GM23338 (cell line): ENCODE results near the gene UST. TPM values are rescaled to one million over a fixed set of nuclear protein-coding genes. Genes with fewer than 3 reads are reported as not detected.

Experiments used
- ATAC-seq: fragments of 200-7000 bp; cut with Tn5 transposase; 3 replicates; pipeline ENCODE4 v1.9.1; 2020
- DNase-seq: peaks from one replicate; pipeline ENCODE4 v3.0.0-alpha.2; 2015; ENCODE audit warnings: low spot score
- H2AFZ ChIP-seq: fragments of 200-600 bp; sonication (generic); 2 replicates; pipeline ENCODE4 v1.8.0; 2016; ENCODE audit warnings: antibody characterized with exemption, mild to moderate bottlenecking, moderate library complexity
- H3F3A ChIP-seq: fragments of 200-600 bp; sonication (generic); replicated peaks from 2 replicates; pipeline ENCODE4 v1.8.0; 2017; ENCODE audit warnings: antibody characterized with exemption, mixed run types, low read depth
- H3K27ac ChIP-seq: fragments of 200-600 bp; sonication (generic); 2 replicates; pipeline ENCODE4 v1.6.1; 2016; ENCODE audit warnings: low read depth
- H3K27me3 ChIP-seq: fragments of 200-600 bp; sonication (generic); 2 replicates; pipeline ENCODE4 v1.8.0; 2016; ENCODE audit warnings: mild to moderate bottlenecking, mixed run types, moderate library complexity; ENCODE audit not compliant: insufficient read depth
- H3K36me3 ChIP-seq: fragments of 200-600 bp; sonication (generic); 2 replicates; pipeline ENCODE4 v1.8.0; 2016; ENCODE audit warnings: mild to moderate bottlenecking; ENCODE audit not compliant: insufficient read depth
- H3K4me1 ChIP-seq: fragments of 200-600 bp; sonication (generic); 2 replicates; pipeline ENCODE4 v1.8.0; 2016; ENCODE audit warnings: mild to moderate bottlenecking, moderate library complexity; ENCODE audit not compliant: insufficient read depth
- H3K4me2 ChIP-seq: fragments of 200-600 bp; sonication (generic); 2 replicates; pipeline ENCODE4 v1.7.1; 2017; ENCODE audit warnings: mixed run types
- H3K4me3 ChIP-seq: fragments of 200-600 bp; sonication (generic); 2 replicates; pipeline ENCODE4 v1.6.1; 2016; ENCODE audit warnings: mixed run types
- H3K79me2 ChIP-seq: fragments of 200-600 bp; sonication (generic); replicated peaks from 2 replicates; pipeline ENCODE4 v1.8.0; 2017; ENCODE audit warnings: mild to moderate bottlenecking; ENCODE audit not compliant: insufficient read depth
- H3K9me2 ChIP-seq: fragments of 200-600 bp; sonication (generic); 2 replicates; pipeline ENCODE4 v1.8.0; 2017; ENCODE audit not compliant: insufficient read depth
- H4K20me1 ChIP-seq: fragments of 200-600 bp; sonication (generic); replicated peaks from 2 replicates; pipeline ENCODE4 v1.8.0; 2017; ENCODE audit warnings: mild to moderate bottlenecking; ENCODE audit not compliant: insufficient read depth
- H3K27ac Mint-ChIP-seq: 2 replicates; pipeline ENCODE4 v1.8.0; 2020; ENCODE audit warnings: inconsistent platforms, mild to moderate bottlenecking, moderate library complexity, mixed read lengths
- H3K27me3 Mint-ChIP-seq: 3 replicates; pipeline ENCODE4 v1.8.0; 2022; ENCODE audit warnings: low read depth, mild to moderate bottlenecking, moderate library complexity, mixed read lengths, inconsistent platforms; ENCODE audit not compliant: insufficient read depth, poor library complexity
- H3K36me3 Mint-ChIP-seq: 3 replicates; pipeline ENCODE4 v1.8.0; 2021; ENCODE audit warnings: low read depth, mild to moderate bottlenecking, inconsistent platforms, moderate library complexity, mixed read lengths
- H3K4me1 Mint-ChIP-seq: 3 replicates; pipeline ENCODE4 v1.8.0; 2020; ENCODE audit warnings: mild to moderate bottlenecking, inconsistent platforms, mixed read lengths
- H3K4me3 Mint-ChIP-seq: 3 replicates; pipeline ENCODE4 v1.8.0; 2021; ENCODE audit warnings: moderate library complexity, mild to moderate bottlenecking, inconsistent platforms, mixed read lengths
- H3K9me3 Mint-ChIP-seq: 3 replicates; pipeline ENCODE4 v1.8.0; 2020; ENCODE audit warnings: moderate library complexity, mild to moderate bottlenecking, inconsistent platforms, mixed read lengths
- CREB1 ChIP-seq: fragments of 250-450 bp; sonication (Bioruptor Pico); IDR thresholded peaks from 2 replicates; pipeline ENCODE4 v1.5.0; 2020; ENCODE audit warnings: low read depth, mild to moderate bottlenecking, moderate library complexity
- CTCF ChIP-seq, 2 experiments: fragments of 200-600 bp in 1 of 2; sonication (generic) in 1 of 2; conservative IDR thresholded peaks; 2 replicates each; pipeline versions ENCODE4 v1.5.1 to v1.6.1; 2016 to 2017; ENCODE audit warnings: antibody characterized with exemption in 2 of 2, low read depth in 2 of 2, mild to moderate bottlenecking in 2 of 2, moderate library complexity in 1 of 2
- ETS1 ChIP-seq: IDR thresholded peaks from 2 replicates; pipeline ENCODE4 v1.6.1; 2016; ENCODE audit warnings: antibody characterized with exemption
- EZH2 ChIP-seq: fragments of 200-600 bp; sonication (generic); IDR thresholded peaks from one replicate; pipeline ENCODE4 v1.8.0; 2017; ENCODE audit warnings: antibody characterized with exemption, mild to moderate bottlenecking, low read depth; ENCODE audit not compliant: unreplicated experiment
- EZH2phosphoT487 ChIP-seq: fragments of 200-600 bp; sonication (generic); IDR thresholded peaks from one replicate; pipeline ENCODE4 v1.8.1; 2018; ENCODE audit warnings: antibody characterized with exemption; ENCODE audit not compliant: unreplicated experiment
- JUNB ChIP-seq: IDR thresholded peaks from one replicate; pipeline ENCODE4 v1.6.1; 2016; ENCODE audit warnings: antibody characterized with exemption; ENCODE audit not compliant: unreplicated experiment
- NANOG ChIP-seq: IDR thresholded peaks from 2 replicates; pipeline ENCODE4 v1.6.1; 2016; ENCODE audit warnings: antibody characterized with exemption, borderline replicate concordance
- POLR2AphosphoS5 ChIP-seq: IDR thresholded peaks from 2 replicates; pipeline ENCODE4 v1.6.1; 2016; ENCODE audit warnings: antibody characterized with exemption, low read depth
- REST ChIP-seq: IDR thresholded peaks from one replicate; pipeline ENCODE4 v1.6.1; 2018; ENCODE audit warnings: antibody characterized with exemption; ENCODE audit not compliant: unreplicated experiment
- STAT1 ChIP-seq: IDR thresholded peaks from one replicate; pipeline ENCODE4 v1.6.1; 2016; ENCODE audit warnings: antibody characterized with exemption; ENCODE audit not compliant: unreplicated experiment
- ZNF114 ChIP-seq: fragments of 250-450 bp; sonication (Bioruptor Pico); IDR thresholded peaks from 2 replicates; pipeline ENCODE4 v1.5.0; 2020; ENCODE audit warnings: mild to moderate bottlenecking, moderate library complexity
- ZNF331 ChIP-seq: fragments of 250-450 bp; sonication (Bioruptor Pico); IDR thresholded peaks from 2 replicates; pipeline ENCODE4 v1.5.0; 2020; ENCODE audit warnings: low read depth, mild to moderate bottlenecking, moderate library complexity
- ZNF462 ChIP-seq: fragments of 250-450 bp; sonication (Bioruptor Pico); IDR thresholded peaks from 2 replicates; pipeline ENCODE4 v1.5.0; 2020; ENCODE audit warnings: mild to moderate bottlenecking, moderate library complexity
- polyA plus RNA-seq: library from polyadenylated mRNA; unstranded; fragments of >200 nt; fragmentation: Nextera tagmentation; extraction: Ambion mirVana; gene quantifications from 2 replicates; pipeline ENCODE4 v1.2.1, GENCODE V29; 2016
- total RNA-seq: library from RNA; depleted of rRNA; stranded (reverse); fragments of >200 nt; shearing (Covaris generic); gene quantifications from 2 replicates; pipeline ENCODE4 v1.2.3, GENCODE V29; 2014

The UST gene
- total and polyA plus RNA-seq, 2 experiments from 2014 or later, result 12.6 to 33.0 TPM

- no peak overlapping the region for H2AFZ ChIP-seq
- DNase-seq (no peak), ATAC-seq (no peak)
- H3K36me3 ChIP-seq, result 0 out of 2 replicates have a peak, but pooled peaks cover 4% of the 10 kb centered on the region
- no peaks in the 10 kb centered on the region for H3K79me2 ChIP-seq
- no peaks in the 10 kb centered on the region for H3K27me3 ChIP-seq
- no peak overlapping the region for H3K4me3 Mint-ChIP-seq
- no peaks in the 10 kb centered on the region for H3F3A ChIP-seq
- H3K4me2 ChIP-seq, result no peak overlapping the region
- no peak overlapping the region for H3K4me3 ChIP-seq
- H3K9me2 ChIP-seq, result no peaks in the 10 kb centered on the region
- no peak overlapping the region for H3K27ac Mint-ChIP-seq
- peaks cover 8% of the 10 kb centered on the region; the same call in 2 of the 3 replicates for H3K4me1 Mint-ChIP-seq
- H3K27me3 Mint-ChIP-seq, result peaks cover 2% of the 10 kb centered on the region
- no peaks in the 10 kb centered on the region for H3K9me3 Mint-ChIP-seq
- TF ChIP-seq POLR2AphosphoS5 (no peak), EZH2phosphoT487 (no peak), EZH2 (no peak), ZNF331 (CRISPR knock-in tag) (no peak), CTCF (conservative IDR thresholded peaks at IDR 0.05; ENCODE audit: low read depth in 2 of 2) (no peak), JUNB (no peak), CREB1 (no peak), REST (no peak), STAT1 (no peak), ZNF462 (CRISPR knock-in tag) (no peak), ETS1 (no peak), ZNF114 (CRISPR knock-in tag) (no peak), NANOG (no peak)
- H3K36me3 Mint-ChIP-seq, result peaks cover 34% of the 10 kb centered on the region; the same call in 2 of the 3 replicates
- no peak overlapping the region for H3K27ac ChIP-seq
- H3K4me1 ChIP-seq, result no peaks in the 10 kb centered on the region
- H4K20me1 ChIP-seq, result no peaks in the 10 kb centered on the region
Measured at GRCh38 chr6:149075616-149076354, 329.0 kb downstream of the UST start.
